Astrocyte (in vitro differentiated cells and primary cell): Measurements from ENCODE around the gene SCAMP4. TPM values are rescaled to one million over a fixed set of nuclear protein-coding genes. Genes with fewer than 3 reads are reported as not detected.

Experiments used
- DNase-seq: peaks from one replicate; pipeline ENCODE4 v3.0.0-alpha.2; 2010; ENCODE audit warnings: low read depth
- FAIRE-seq: peaks from 2 replicates; lab custom pipeline; 2011; peaks lifted over from hg19 to GRCh38; lab: Jason Lieb, UNC
- H2AFZ ChIP-seq: 2 replicates; pipeline ENCODE4 v1.6.0; 2012; ENCODE audit warnings: low read depth, low read length, inconsistent platforms
- H3K27ac ChIP-seq: 2 replicates; pipeline ENCODE4 v1.5.1; 2011; ENCODE audit warnings: low read depth, low read length, inconsistent platforms
- H3K27me3 ChIP-seq: 2 replicates; pipeline ENCODE4 v1.6.0; 2011; ENCODE audit warnings: low read length, inconsistent platforms; ENCODE audit not compliant: insufficient read depth
- H3K36me3 ChIP-seq: 2 replicates; pipeline ENCODE4 v1.5.1; 2011; ENCODE audit warnings: low read length, inconsistent platforms; ENCODE audit not compliant: insufficient read depth
- H3K4me1 ChIP-seq: 2 replicates; pipeline ENCODE4 v1.5.1; 2011; ENCODE audit warnings: low read length, inconsistent platforms; ENCODE audit not compliant: insufficient read depth
- H3K4me2 ChIP-seq: 2 replicates; pipeline ENCODE4 v1.6.0; 2012; ENCODE audit warnings: low read length, inconsistent platforms
- H3K4me3 ChIP-seq: 2 replicates; pipeline ENCODE4 v1.5.1; 2011; ENCODE audit warnings: low read depth, mild to moderate bottlenecking, low read length, inconsistent platforms; ENCODE audit not compliant: insufficient read depth
- H3K79me2 ChIP-seq: 2 replicates; pipeline ENCODE4 v1.6.0; 2012; ENCODE audit warnings: mild to moderate bottlenecking, low read length, inconsistent platforms; ENCODE audit not compliant: insufficient read depth
- H3K9ac ChIP-seq: 2 replicates; pipeline ENCODE4 v1.6.0; 2012; ENCODE audit warnings: mild to moderate bottlenecking, low read length, inconsistent platforms
- H3K9me3 ChIP-seq: 2 replicates; pipeline ENCODE4 v1.5.1; 2012; ENCODE audit warnings: low read depth, mild to moderate bottlenecking, low read length, inconsistent platforms; ENCODE audit not compliant: insufficient read depth
- H4K20me1 ChIP-seq: 2 replicates; pipeline ENCODE4 v1.6.0; 2012; ENCODE audit warnings: low read length, inconsistent platforms; ENCODE audit not compliant: insufficient read depth
- H3K27ac Mint-ChIP-seq: one replicate; pipeline ENCODE4 v1.8.0; 2021; ENCODE audit warnings: mild to moderate bottlenecking, mixed read lengths; ENCODE audit not compliant: unreplicated experiment
- H3K27me3 Mint-ChIP-seq: one replicate; pipeline ENCODE4 v1.8.0; 2021; ENCODE audit warnings: low read depth, mixed read lengths; ENCODE audit not compliant: unreplicated experiment
- H3K36me3 Mint-ChIP-seq: one replicate; pipeline ENCODE4 v1.8.0; 2021; ENCODE audit warnings: low read depth, mixed read lengths; ENCODE audit not compliant: unreplicated experiment
- H3K4me1 Mint-ChIP-seq: one replicate; pipeline ENCODE4 v1.8.0; 2021; ENCODE audit warnings: low read depth, mixed read lengths; ENCODE audit not compliant: unreplicated experiment
- H3K4me3 Mint-ChIP-seq: one replicate; pipeline ENCODE4 v1.8.0; 2021; ENCODE audit warnings: mild to moderate bottlenecking, moderate library complexity, mixed read lengths; ENCODE audit not compliant: unreplicated experiment
- H3K9me3 Mint-ChIP-seq: one replicate; pipeline ENCODE4 v1.8.0; 2021; ENCODE audit warnings: mild to moderate bottlenecking, mixed read lengths; ENCODE audit not compliant: unreplicated experiment
- EZH2 ChIP-seq: IDR thresholded peaks from 2 replicates; pipeline ENCODE4 v1.6.1; 2012; ENCODE audit warnings: mild to moderate bottlenecking, low read length, inconsistent platforms; ENCODE audit not compliant: insufficient read depth
- total RNA-seq: library from RNA; stranded (reverse); gene quantifications from 2 replicates; pipeline ENCODE4 v1.2.1, GENCODE V29; 2021
- TF ChIP-seq, protein P1 (sequence below): IDR thresholded peaks from 2 replicates; pipeline ENCODE4 v1.5.1; 2011; ENCODE audit warnings: low read depth, mild to moderate bottlenecking, inconsistent platforms, low read length, moderate library complexity; ENCODE audit not compliant: insufficient read depth

Gene SCAMP4
- total RNA-seq, 1 donor from 2014 or later = 72.2 TPM

- Histone ChIP-seq H3K4me1 (no peaks in the 10 kb centered on the region), H3K9me3 (no peaks in the 10 kb centered on the region), H3K4me3 (no peak overlapping the region), H3K9ac (no peak overlapping the region), H3K27me3 (no peaks in the 10 kb centered on the region), H3K4me2 (no peak overlapping the region), H4K20me1 (peaks cover 69% of the 10 kb centered on the region), H3K79me2 (peaks cover 56% of the 10 kb centered on the region), H3K27ac (no peak overlapping the region), H3K36me3 (no peaks in the 10 kb centered on the region), H2AFZ (no peak overlapping the region)
- no peaks in the 10 kb centered on the region for H3K27me3 Mint-ChIP-seq
- no peak for TF ChIP-seq EZH2
- TF ChIP-seq, protein P1, sequence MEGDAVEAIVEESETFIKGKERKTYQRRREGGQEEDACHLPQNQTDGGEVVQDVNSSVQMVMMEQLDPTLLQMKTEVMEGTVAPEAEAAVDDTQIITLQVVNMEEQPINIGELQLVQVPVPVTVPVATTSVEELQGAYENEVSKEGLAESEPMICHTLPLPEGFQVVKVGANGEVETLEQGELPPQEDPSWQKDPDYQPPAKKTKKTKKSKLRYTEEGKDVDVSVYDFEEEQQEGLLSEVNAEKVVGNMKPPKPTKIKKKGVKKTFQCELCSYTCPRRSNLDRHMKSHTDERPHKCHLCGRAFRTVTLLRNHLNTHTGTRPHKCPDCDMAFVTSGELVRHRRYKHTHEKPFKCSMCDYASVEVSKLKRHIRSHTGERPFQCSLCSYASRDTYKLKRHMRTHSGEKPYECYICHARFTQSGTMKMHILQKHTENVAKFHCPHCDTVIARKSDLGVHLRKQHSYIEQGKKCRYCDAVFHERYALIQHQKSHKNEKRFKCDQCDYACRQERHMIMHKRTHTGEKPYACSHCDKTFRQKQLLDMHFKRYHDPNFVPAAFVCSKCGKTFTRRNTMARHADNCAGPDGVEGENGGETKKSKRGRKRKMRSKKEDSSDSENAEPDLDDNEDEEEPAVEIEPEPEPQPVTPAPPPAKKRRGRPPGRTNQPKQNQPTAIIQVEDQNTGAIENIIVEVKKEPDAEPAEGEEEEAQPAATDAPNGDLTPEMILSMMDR = no peak
- peaks cover 7% of the 10 kb centered on the region for H3K36me3 Mint-ChIP-seq
- H3K4me1 Mint-ChIP-seq = no peaks in the 10 kb centered on the region
- DNase-seq (no peak), FAIRE-seq (no peak)
- no peak overlapping the region for H3K4me3 Mint-ChIP-seq
- H3K9me3 Mint-ChIP-seq = no peaks in the 10 kb centered on the region
- no peak overlapping the region for H3K27ac Mint-ChIP-seq
These were observed 69.4 kb downstream of the SCAMP4 start for GRCh38 chr19:1974381-1975161.

DNA sequence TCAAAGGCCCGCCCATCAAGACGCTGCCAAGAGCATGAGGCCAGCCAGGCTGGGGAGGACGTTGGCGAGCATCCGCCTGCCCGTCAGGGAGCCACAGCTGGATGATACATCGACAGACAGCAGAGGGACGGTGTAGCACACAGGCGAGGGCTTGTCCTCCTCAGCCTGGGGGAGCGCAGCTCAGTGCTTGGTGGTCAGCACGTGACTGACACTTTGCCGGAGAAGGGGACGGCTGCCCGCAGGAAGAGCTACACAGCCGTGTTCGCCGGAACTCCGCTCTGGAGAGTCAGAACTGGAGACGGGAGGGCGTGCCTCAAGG, 69.9 kb downstream of the SCAMP4 start:
- no peaks in the 10 kb centered on the region for H3K4me1 Mint-ChIP-seq
- no peaks in the 10 kb centered on the region for H3K4me1 ChIP-seq
- no peak overlapping the region for H3K4me2 ChIP-seq
- no peaks in the 10 kb centered on the region for H3K27me3 ChIP-seq
- TF ChIP-seq, protein P1 = no peak
- TF ChIP-seq EZH2 = no peak
- no peak overlapping the region for H3K9ac ChIP-seq
- H3K27ac ChIP-seq = no peak overlapping the region
- no peaks in the 10 kb centered on the region for H3K9me3 Mint-ChIP-seq
- DNase-seq (peak; percentile 5), FAIRE-seq (no peak)
- peaks cover 65% of the 10 kb centered on the region for H4K20me1 ChIP-seq
- H3K79me2 ChIP-seq = peaks cover 50% of the 10 kb centered on the region
- H3K27ac Mint-ChIP-seq = no peak overlapping the region
- no peaks in the 10 kb centered on the region for H3K27me3 Mint-ChIP-seq
- H3K36me3 Mint-ChIP-seq = peaks cover 7% of the 10 kb centered on the region
- H3K4me3 Mint-ChIP-seq = no peak overlapping the region
- H3K36me3 ChIP-seq = no peaks in the 10 kb centered on the region
- no peak overlapping the region for H3K4me3 ChIP-seq
- H3K9me3 ChIP-seq = no peaks in the 10 kb centered on the region
- H2AFZ ChIP-seq = no peak overlapping the region

Other genes with a start within 250 kb of the SCAMP4 start
- gene ONECUT3, start 151.9 kb upstream of the SCAMP4 start, total RNA-seq = not detected in 2 replicates
- 3.0 and 4.4 TPM in 2 replicates for gene ATP8B3, start 93.1 kb upstream of the SCAMP4 start, total RNA-seq
- gene REXO1, start 56.9 kb upstream of the SCAMP4 start, total RNA-seq = 35.5 and 36.2 TPM in 2 replicates
- gene KLF16, start 41.8 kb upstream of the SCAMP4 start, total RNA-seq = 52.4 and 58.1 TPM in 2 replicates
- 56.7 and 61.4 TPM in 2 replicates for gene ABHD17A, start 19.9 kb upstream of the SCAMP4 start, total RNA-seq
- 3.7 and 5.7 TPM in 2 replicates for gene ADAT3, start within 50 bp of the SCAMP4 start, total RNA-seq
- gene CSNK1G2, start 35.8 kb downstream of the SCAMP4 start, total RNA-seq = 60.8 and 64.1 TPM in 2 replicates
- 49.5 and 53.7 TPM in 2 replicates for gene BTBD2, start 110.3 kb downstream of the SCAMP4 start, total RNA-seq
- 123 and 146 TPM in 2 replicates for gene MKNK2, start 145.8 kb downstream of the SCAMP4 start, total RNA-seq
- gene MOB3A, start 190.9 kb downstream of the SCAMP4 start, total RNA-seq = 45.3 and 47.2 TPM in 2 replicates
- gene IZUMO4, start 191.5 kb downstream of the SCAMP4 start, total RNA-seq = 5.6 and 5.8 TPM in 2 replicates
- gene AP3D1, start 246.2 kb downstream of the SCAMP4 start, total RNA-seq = 162 and 167 TPM in 2 replicates